ENCODE data around the gene WFS1.

Gene WFS1

GRCh38 chr4:6283282-6283681 lies 13.6 kb downstream of the WFS1 start:
- Histone ChIP-seq H3K27me3 (replicated peaks; ENCODE audit: insufficient read depth, low read length) (no peaks in the 10 kb centered on the region), H3K9me2 (replicated peaks; ENCODE audit: insufficient read depth, low read length) (no peaks in the 10 kb centered on the region), H3F3A (ENCODE audit: insufficient read depth, low read length) (peaks cover 10% of the 10 kb centered on the region), H4K20me1 (ENCODE audit: insufficient read depth, low read length) (no peaks in the 10 kb centered on the region), H3K27ac (ENCODE audit: low read length) (no peak overlapping the region), H3K9ac (ENCODE audit: low read length) (no peak overlapping the region), H3K4me3 (ENCODE audit: low read length) (no peak overlapping the region), H3K9me3 (replicated peaks; ENCODE audit: insufficient read depth, low read length) (no peaks in the 10 kb centered on the region), H2AFZ (ENCODE audit: low read length) (no peak overlapping the region), H3K4me2 (ENCODE audit: low read depth, low read length) (no peak overlapping the region), H3K36me3 (replicated peaks; ENCODE audit: insufficient read depth, low read length) (no peaks in the 10 kb centered on the region), H3K4me1 (ENCODE audit: low read length) (peaks cover 16% of the 10 kb centered on the region), H3K79me2 (ENCODE audit: low read length) (no peaks in the 10 kb centered on the region)
- DNase-seq: no peak
- no peak for TF ChIP-seq EZH2phosphoT487 (IDR thresholded peaks at IDR 0.05; ENCODE audit: low read length)
- no peak for TF ChIP-seq EZH2 (optimal IDR thresholded peaks at IDR 0.05; ENCODE audit: low read depth, low read length)
- TF ChIP-seq CTCF (IDR thresholded peaks at IDR 0.05; ENCODE audit: low read length): no peak

- Histone ChIP-seq H4K20me1 (ENCODE audit: insufficient read depth, low read length) (no peaks in the 10 kb centered on the region), H3K4me3 (ENCODE audit: low read length) (no peak overlapping the region), H3K27ac (ENCODE audit: low read length) (no peak overlapping the region), H3K4me2 (ENCODE audit: low read depth, low read length) (no peak overlapping the region), H3F3A (ENCODE audit: insufficient read depth, low read length) (no peaks in the 10 kb centered on the region), H3K9me2 (replicated peaks; ENCODE audit: insufficient read depth, low read length) (no peaks in the 10 kb centered on the region), H2AFZ (ENCODE audit: low read length) (no peak overlapping the region), H3K4me1 (ENCODE audit: low read length) (no peaks in the 10 kb centered on the region), H3K36me3 (replicated peaks; ENCODE audit: insufficient read depth, low read length) (no peaks in the 10 kb centered on the region), H3K79me2 (ENCODE audit: low read length) (no peaks in the 10 kb centered on the region), H3K9ac (ENCODE audit: low read length) (no peak overlapping the region), H3K27me3 (replicated peaks; ENCODE audit: insufficient read depth, low read length) (no peaks in the 10 kb centered on the region), H3K9me3 (replicated peaks; ENCODE audit: insufficient read depth, low read length) (no peaks in the 10 kb centered on the region)
- no peak for DNase-seq
- no peak for TF ChIP-seq EZH2 (optimal IDR thresholded peaks at IDR 0.05; ENCODE audit: low read depth, low read length)
- no peak for TF ChIP-seq CTCF (IDR thresholded peaks at IDR 0.05; ENCODE audit: low read length)
- no peak for TF ChIP-seq EZH2phosphoT487 (IDR thresholded peaks at IDR 0.05; ENCODE audit: low read length)
These were observed 17.6 kb downstream of the WFS1 start for GRCh38 chr4:6287017-6287788.

- no peak overlapping the region for H3K9ac ChIP-seq (ENCODE audit: low read length)
- TF ChIP-seq EZH2phosphoT487 (IDR thresholded peaks at IDR 0.05; ENCODE audit: low read length) (no peak), CTCF (IDR thresholded peaks at IDR 0.05; ENCODE audit: low read length) (no peak), EZH2 (optimal IDR thresholded peaks at IDR 0.05; ENCODE audit: low read depth, low read length) (no peak)
- H3K36me3 ChIP-seq (replicated peaks; ENCODE audit: insufficient read depth, low read length): no peaks in the 10 kb centered on the region
- no peaks in the 10 kb centered on the region for H3K9me3 ChIP-seq (replicated peaks; ENCODE audit: insufficient read depth, low read length)
- no peak overlapping the region for H2AFZ ChIP-seq (ENCODE audit: low read length)
- H3K4me1 ChIP-seq (ENCODE audit: low read length): no peaks in the 10 kb centered on the region
- H3K27ac ChIP-seq (ENCODE audit: low read length): no peak overlapping the region
- no peaks in the 10 kb centered on the region for H3F3A ChIP-seq (ENCODE audit: insufficient read depth, low read length)
- H3K4me2 ChIP-seq (ENCODE audit: low read depth, low read length): no peak overlapping the region
- H3K79me2 ChIP-seq (ENCODE audit: low read length): no peaks in the 10 kb centered on the region
- no peaks in the 10 kb centered on the region for H3K27me3 ChIP-seq (replicated peaks; ENCODE audit: insufficient read depth, low read length)
- H3K9me2 ChIP-seq (replicated peaks; ENCODE audit: insufficient read depth, low read length): no peaks in the 10 kb centered on the region
- no peak overlapping the region for H3K4me3 ChIP-seq (ENCODE audit: low read length)
- no peaks in the 10 kb centered on the region for H4K20me1 ChIP-seq (ENCODE audit: insufficient read depth, low read length)
- no peak for DNase-seq
These were observed 18.7 kb downstream of the WFS1 start for GRCh38 chr4:6288342-6288741.
